OCI-M1 (cell line): Measurements from ENCODE around the gene FAM120C.

Source experiments
- DNase-seq: peaks from one replicate; lab custom pipeline; 2025; lab: John Stamatoyannopoulos, UW

The FAM120C gene

DNA sequence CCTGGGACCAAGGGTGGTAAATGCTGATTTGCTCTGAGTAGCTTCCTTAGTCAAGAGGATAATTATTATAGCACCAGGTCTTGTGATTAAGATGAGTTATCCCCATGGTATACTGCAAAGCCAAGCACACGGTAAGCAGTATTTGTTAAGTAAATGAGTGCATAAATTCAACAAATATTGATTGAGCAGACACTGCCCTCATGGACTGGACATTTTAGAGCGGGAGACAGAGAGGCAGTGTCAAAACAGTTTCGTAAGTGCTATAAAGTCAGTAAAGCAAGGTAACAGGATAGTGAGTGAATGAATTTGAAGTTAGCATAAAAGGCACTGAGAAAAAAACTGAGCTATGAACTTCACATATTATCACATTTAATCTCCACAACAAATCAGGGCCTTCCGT lies 152.7 kb downstream of the FAM120C start:
- no peak for DNase-seq

GRCh38 chrX:54029529-54030143 lies 153.4 kb downstream of the FAM120C start:
- no peak for DNase-seq

GRCh38 chrX:54024350-54024749 lies 158.7 kb downstream of the FAM120C start:
- DNase-seq = no peak
